ENCODE results near the gene NOSTRIN.
"Not testable (repeated sequence)": the region's sequence is repeated elsewhere in the genome, so short reads cannot be mapped to it uniquely, and the experiment has no call there.

NOSTRIN gene

GRCh38 chr2:168801961-168802858, at the start of gene NOSTRIN:
Gene NOSTRIN (plus strand): TSS chr2:168802637. CDS start chr2:168802647, 10 bp downstream.
- DNase-seq (ENCODE audit: low read depth), result no peak

- DNase-seq (ENCODE audit: low read depth), result no peak
Measured at GRCh38 chr2:168753765-168754329, 48.6 kb upstream of the NOSTRIN start.

- no peak for DNase-seq (ENCODE audit: low read depth)
Measured at GRCh38 chr2:168757223-168757622, 45.2 kb upstream of the NOSTRIN start.

GRCh38 chr2:168758970-168759820, 43.2 kb upstream of the NOSTRIN start:
- no peak for DNase-seq (ENCODE audit: low read depth)

DNA sequence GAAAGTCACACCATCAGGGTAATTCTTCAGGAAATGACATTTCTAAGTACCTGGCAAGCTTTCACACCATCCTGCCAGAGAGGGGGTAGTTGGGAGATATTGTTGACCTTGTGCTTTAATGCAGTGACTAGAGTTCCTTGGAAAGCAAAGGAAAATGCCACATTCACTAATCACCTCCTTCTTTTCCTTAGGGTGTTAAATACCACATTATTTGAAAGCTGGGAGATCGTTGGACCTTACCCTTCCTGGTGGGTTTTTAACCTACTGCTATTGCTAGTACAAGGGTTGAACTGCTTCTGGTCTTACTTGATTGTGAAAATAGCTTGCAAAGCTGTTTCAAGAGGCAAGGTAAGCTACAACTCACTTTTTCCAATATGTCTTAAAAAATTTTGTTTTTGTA, 37.0 kb upstream of the NOSTRIN start:
- DNase-seq (ENCODE audit: low read depth), result no peak

DNA sequence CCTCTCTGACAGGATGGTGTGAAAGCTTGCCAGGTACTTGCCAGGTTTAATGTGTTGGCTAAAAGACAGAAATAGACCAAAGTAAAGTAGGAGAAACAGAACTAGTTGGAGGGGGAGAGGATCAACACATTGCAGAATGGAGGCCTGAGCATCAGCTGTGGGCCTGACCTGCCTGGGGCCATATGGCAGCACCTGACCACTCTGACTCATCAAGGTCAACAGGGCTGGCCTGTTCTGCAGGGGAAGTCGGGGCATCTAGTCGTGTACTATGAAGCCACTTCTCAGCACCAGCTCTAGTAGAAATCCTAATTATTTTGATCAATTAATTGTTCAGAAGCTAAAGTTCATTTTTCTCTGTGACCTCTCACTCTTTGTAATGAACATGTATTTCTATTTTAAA, 35.8 kb upstream of the NOSTRIN start:
- DNase-seq (ENCODE audit: low read depth), result no peak

- no peak for DNase-seq (ENCODE audit: low read depth)
Measured at GRCh38 chr2:168767258-168767657, 35.2 kb upstream of the NOSTRIN start.

GRCh38 chr2:168768357-168768756, 34.1 kb upstream of the NOSTRIN start:
- DNase-seq (ENCODE audit: low read depth), result not testable (repeated sequence)

DNA sequence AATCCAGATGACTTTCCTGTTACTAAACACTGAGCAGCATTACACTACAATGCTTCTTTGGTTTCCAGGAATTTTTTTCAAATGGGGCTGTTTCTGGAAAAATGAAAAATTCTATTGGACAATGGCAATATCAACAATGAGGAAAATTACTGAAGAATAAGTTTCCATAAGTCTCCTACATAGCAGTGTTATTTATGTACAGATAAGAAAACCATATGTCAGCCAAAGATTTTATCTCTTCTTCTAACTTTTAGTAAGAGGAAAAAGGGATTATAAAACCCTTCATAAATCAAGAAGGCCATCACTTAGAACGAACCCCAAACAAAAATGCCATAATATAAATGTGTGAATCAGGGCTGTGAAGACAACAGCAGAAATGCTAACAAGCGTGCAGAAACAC, 31.6 kb upstream of the NOSTRIN start:
- DNase-seq (ENCODE audit: low read depth), result no peak

GRCh38 chr2:168772704-168773103, 29.7 kb upstream of the NOSTRIN start:
- DNase-seq (ENCODE audit: low read depth), result no peak

- no peak for DNase-seq (ENCODE audit: low read depth)
Measured at GRCh38 chr2:168773128-168773527, 29.3 kb upstream of the NOSTRIN start.

DNA sequence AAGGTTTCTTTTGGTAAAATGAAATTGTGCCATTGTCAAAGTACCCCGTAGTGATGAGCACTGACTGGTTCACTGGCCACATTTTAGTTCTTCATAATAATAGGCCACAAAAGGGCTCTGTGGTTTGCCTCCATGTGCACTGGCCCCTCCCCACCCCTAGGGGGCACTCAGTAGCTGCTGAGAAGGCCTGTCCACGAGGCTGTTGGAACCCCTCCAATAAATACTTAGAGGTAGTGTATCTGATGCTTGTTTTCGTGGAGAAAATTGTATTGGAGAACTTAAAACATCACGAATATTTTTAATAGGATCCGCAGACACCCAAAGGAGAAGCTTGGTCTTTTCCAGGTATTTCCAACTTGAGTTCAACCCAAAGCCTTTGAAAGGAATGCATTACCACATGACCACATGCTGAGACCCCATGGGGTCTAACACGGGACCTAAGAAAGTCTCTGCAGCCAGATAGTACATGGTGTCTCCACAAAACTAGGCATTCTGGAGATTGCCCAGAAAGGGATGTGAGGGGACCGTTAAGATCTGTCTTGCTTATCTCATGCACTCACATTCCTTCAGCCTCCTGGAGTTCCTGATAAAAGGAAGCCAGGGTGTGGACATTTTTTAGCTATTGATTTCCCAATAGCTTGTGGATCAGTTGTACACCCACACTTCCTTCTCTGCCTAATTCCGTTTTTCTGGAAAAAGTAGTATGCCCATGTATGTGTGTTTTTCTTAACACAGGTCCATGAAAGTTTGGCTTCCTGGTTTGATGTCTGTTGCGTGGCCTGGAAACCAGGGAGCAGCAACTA, 28.5 kb upstream of the NOSTRIN start:
- no peak for DNase-seq (ENCODE audit: low read depth)

GRCh38 chr2:168775837-168776236, 26.6 kb upstream of the NOSTRIN start:
- DNase-seq (ENCODE audit: low read depth), result no peak

GRCh38 chr2:168780669-168781071, 21.8 kb upstream of the NOSTRIN start:
- DNase-seq (ENCODE audit: low read depth), result no peak

- DNase-seq (ENCODE audit: low read depth), result no peak
Measured at GRCh38 chr2:168781191-168781817, 21.1 kb upstream of the NOSTRIN start.

GRCh38 chr2:168782271-168782670, 20.2 kb upstream of the NOSTRIN start:
- DNase-seq (ENCODE audit: low read depth), result no peak

- DNase-seq (ENCODE audit: low read depth), result no peak
Measured at GRCh38 chr2:168784993-168785392, 17.4 kb upstream of the NOSTRIN start.

DNA sequence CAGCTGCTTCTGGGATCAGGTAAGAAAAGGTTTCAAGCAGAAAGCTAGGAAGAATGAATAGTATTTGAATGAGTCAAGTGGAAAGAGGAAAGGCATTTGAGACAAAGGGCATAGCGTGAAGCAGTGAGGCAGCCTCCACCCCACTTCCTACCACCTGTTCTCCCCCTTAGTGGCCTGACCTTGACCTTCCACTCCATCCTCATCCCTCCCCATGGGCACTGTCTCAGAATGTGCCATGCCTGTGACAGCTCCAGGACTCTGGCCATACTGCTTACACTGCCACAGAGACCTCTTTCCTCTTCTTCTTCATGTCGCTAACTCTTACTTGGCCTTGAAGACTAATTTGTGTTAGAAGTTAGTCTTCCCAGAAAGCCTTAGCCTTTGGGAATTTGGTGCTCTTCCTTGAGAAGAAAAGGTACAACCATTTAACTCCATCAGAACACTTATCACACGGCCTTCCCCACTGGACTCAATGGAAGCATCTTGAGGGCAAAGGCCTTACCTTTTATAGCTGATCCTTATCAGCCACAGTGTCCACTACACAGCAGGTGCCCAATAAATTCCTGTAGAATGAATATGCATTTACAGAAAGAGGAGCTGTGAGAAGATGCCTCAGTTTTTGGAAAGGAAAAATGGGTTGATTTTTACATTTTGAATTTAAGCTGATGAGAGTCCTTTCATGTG, 15.2 kb upstream of the NOSTRIN start:
- DNase-seq (ENCODE audit: low read depth), result no peak

DNA sequence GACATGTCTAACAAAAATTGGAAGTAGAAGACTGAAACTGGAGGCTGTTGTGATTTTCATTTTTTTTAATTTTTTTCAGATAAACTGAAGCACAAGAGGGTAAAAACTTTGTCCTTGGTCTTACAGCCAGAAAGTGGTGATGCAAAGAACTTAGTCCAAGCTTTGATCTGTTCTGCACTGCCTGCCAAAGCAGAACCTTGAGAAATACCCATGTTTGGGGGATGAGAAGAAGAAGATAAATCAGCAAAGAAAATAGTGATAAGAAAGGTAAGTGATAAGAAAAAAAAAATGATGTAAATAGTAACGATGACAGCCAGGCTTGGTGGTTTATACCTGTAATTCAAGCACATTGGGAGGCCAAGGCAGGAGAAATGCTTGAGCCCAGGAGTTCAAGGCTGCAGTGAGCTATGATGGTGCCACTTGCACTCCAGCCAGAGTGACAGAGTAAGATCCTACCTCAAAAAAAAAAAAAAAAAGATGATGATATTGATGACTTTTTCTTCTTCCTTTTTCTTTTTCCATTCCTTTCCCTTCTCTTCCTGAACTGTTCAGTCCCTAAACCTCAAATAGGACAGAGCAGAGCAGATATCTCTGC, 14.6 kb upstream of the NOSTRIN start:
- DNase-seq (ENCODE audit: low read depth), result no peak

GRCh38 chr2:168789776-168790175, 12.7 kb upstream of the NOSTRIN start:
- no peak for DNase-seq (ENCODE audit: low read depth)

Data from stimulated activated CD8-positive, alpha-beta memory T cell treated with anti-CD3 and anti-CD28 coated beads, Interleukin-7, amount 100 ng/mL, for 24 hours (primary cell).